Measurements from ENCODE around the gene FAHD1. TPM values are rescaled to one million over a fixed set of nuclear protein-coding genes. Genes with fewer than 3 reads are reported as not detected.

FAHD1 gene
- 26.3 TPM for total RNA-seq
- long read RNA-seq, transcript FAHD1-203 (1 exons, 1,974 nt), result major isoform, 50 of 51 reads
- long read RNA-seq, partial matches to known transcripts, result 0 of 51 reads
- long read RNA-seq, other reads (novel, unspliced or antisense), result 0 of 51 reads

DNA sequence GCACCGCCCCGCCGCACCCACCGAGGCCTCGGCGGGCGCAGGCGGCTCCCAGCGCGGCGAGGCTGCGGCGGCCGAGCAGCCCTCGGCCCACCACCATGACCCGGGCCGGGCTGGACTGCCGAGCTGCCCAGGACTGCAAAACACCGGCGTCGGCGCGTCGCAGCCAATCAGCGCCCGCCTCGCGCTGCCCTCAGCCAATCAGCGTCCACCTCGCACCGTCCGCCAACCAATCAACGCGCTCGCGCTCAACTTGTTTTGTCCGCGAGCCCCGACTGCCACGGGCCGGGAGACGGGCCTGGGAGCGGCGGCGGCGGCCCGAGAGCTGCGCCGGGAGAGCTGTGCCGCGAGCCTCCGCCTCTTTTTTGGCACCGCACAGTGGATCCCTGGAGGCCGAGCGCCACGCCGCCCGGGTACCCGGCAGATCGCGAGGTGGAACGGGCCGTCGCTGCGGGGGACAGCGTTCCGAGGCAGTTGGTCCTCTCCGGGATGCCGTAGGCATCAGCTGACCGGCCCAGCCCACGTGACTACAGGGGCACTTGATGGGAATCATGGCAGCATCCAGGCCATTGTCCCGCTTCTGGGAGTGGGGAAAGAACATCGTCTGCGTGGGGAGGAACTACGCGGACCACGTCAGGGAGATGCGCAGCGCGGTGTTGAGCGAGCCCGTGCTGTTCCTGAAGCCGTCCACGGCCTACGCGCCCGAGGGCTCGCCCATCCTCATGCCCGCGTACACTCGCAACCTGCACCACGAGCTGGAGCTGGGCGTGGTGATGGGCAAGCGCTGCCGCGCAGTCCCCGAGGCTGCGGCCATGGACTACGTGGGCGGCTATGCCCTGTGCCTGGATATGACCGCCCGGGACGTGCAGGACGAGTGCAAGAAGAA, at the start of gene FAHD1, which contains the start of gene HAGH:
TSS of gene FAHD1 (plus strand) at position 516 of the 883 bp plus-strand sequence. CDS start at position 549, 33 bp downstream.
TSS of gene HAGH (minus strand) at position 135 of the 883 bp plus-strand sequence. CDS start at position 97, 38 bp downstream.
- TF ChIP-seq, protein P1, sequence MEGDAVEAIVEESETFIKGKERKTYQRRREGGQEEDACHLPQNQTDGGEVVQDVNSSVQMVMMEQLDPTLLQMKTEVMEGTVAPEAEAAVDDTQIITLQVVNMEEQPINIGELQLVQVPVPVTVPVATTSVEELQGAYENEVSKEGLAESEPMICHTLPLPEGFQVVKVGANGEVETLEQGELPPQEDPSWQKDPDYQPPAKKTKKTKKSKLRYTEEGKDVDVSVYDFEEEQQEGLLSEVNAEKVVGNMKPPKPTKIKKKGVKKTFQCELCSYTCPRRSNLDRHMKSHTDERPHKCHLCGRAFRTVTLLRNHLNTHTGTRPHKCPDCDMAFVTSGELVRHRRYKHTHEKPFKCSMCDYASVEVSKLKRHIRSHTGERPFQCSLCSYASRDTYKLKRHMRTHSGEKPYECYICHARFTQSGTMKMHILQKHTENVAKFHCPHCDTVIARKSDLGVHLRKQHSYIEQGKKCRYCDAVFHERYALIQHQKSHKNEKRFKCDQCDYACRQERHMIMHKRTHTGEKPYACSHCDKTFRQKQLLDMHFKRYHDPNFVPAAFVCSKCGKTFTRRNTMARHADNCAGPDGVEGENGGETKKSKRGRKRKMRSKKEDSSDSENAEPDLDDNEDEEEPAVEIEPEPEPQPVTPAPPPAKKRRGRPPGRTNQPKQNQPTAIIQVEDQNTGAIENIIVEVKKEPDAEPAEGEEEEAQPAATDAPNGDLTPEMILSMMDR (IDR thresholded peaks at IDR 0.05; ENCODE audit: borderline replicate concordance), result no peak

DNA sequence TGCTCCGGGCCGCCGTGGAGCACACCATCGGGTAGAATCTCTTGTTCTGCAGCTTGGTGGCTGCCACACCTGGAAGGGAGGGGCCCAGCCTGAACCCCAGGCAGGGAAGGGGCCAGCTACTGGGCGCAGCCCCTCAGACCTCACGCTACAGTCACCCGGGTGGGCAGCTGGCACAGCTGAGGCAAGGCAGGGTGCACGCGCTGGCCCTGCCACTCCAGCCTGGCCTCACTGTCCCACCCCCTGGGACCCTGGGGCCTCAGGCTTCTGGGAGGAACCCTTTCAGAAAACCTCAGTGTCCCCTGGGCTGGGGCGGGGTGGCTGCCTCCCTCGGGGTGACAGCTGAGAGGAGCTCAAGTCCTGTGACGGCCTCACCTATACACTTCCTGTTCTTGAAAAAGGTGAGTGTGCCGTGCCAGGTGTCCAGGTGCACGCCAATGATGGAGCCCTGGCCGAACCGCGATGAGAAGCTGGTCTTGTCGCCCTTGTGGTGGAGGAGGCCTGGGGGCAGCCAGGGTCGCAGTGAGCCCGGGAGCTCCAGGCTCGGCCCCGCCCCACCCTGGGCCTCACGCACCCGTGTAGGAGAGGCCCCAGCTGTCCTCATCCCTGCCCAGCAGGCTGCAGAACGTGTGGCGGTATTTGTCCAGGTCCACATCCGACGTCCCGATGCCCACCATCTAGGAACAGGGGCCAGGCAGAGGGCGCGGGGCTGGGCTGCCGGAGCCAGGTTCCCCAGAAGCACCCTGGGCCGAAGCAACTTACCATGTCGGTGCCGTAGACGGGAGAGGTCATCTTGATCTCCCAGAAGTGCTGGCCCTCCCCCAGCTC, 49.4 kb upstream of the FAHD1 start:
- H3K27me3 ChIP-seq (ENCODE audit: low read depth), result no peaks in the 10 kb centered on the region
- intact Hi-C loops (cut with micrococcal nuclease), result no loop called here
- no peak overlapping the region for H3K27ac ChIP-seq (replicated peaks)
- peaks cover 62% of the 10 kb centered on the region for H3K4me1 ChIP-seq
- no peak for DNase-seq
- TF ChIP-seq, protein P1 (IDR thresholded peaks at IDR 0.05; ENCODE audit: borderline replicate concordance), result no peak
- H3K4me3 ChIP-seq, result no peak overlapping the region
- peaks cover 58% of the 10 kb centered on the region for H3K36me3 ChIP-seq
- no peaks in the 10 kb centered on the region for H3K9me3 ChIP-seq (replicated peaks)

More for the DNA sequence above, at the start of gene FAHD1, which contains the start of gene HAGH:
- H3K27me3 ChIP-seq (ENCODE audit: low read depth), result no peaks in the 10 kb centered on the region
- H3K4me3 ChIP-seq, result peak within 1 kb of the TSS; percentile 99
- peaks cover 69% of the 10 kb centered on the region for H3K4me1 ChIP-seq
- H3K9me3 ChIP-seq (replicated peaks), result no peaks in the 10 kb centered on the region
- DNase-seq, result peak; percentile 94
- intact Hi-C loops (cut with micrococcal nuclease), result no loop called here
- H3K36me3 ChIP-seq, result peaks cover 23% of the 10 kb centered on the region
- H3K27ac ChIP-seq (replicated peaks), result peak within 1 kb of the TSS; percentile 98

GRCh38 chr16:1778200-1779179, 48.5 kb upstream of the FAHD1 start:
- intact Hi-C loops (cut with micrococcal nuclease), result no loop called here
- H3K4me3 ChIP-seq, result no peak overlapping the region
- DNase-seq, result no peak
- no peaks in the 10 kb centered on the region for H3K27me3 ChIP-seq (ENCODE audit: low read depth)
- H3K36me3 ChIP-seq, result peaks cover 58% of the 10 kb centered on the region
- no peak overlapping the region for H3K27ac ChIP-seq (replicated peaks)
- no peaks in the 10 kb centered on the region for H3K9me3 ChIP-seq (replicated peaks)
- peaks cover 60% of the 10 kb centered on the region for H3K4me1 ChIP-seq
- TF ChIP-seq, protein P1 (IDR thresholded peaks at IDR 0.05; ENCODE audit: borderline replicate concordance), result no peak

DNA sequence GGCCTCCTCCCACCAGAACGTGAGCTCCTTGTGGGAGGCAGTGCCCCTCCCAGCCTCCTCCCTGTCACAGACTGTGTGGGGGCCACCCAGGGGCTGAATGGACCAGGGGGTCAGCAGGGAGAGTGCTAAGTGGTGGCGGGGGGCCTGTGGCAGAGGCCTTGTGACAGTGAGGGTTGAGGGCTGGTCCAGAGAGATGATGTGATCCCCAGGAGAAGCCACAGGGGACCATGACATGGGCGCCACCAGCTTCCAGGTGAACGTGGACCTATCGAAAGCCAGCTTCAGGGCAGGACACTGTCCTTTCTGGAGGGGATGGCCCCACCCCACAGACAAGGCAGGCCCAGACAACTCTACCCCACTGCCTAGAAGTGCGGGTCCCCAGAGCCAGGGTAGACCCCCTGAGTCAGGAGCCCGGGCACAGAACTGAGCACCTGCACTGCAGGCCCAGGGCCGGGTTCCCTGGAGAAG, 47.7 kb upstream of the FAHD1 start:
- H3K4me3 ChIP-seq, result no peak overlapping the region
- no peaks in the 10 kb centered on the region for H3K9me3 ChIP-seq (replicated peaks)
- TF ChIP-seq, protein P1 (IDR thresholded peaks at IDR 0.05; ENCODE audit: borderline replicate concordance), result no peak
- H3K36me3 ChIP-seq, result peaks cover 58% of the 10 kb centered on the region
- H3K27me3 ChIP-seq (ENCODE audit: low read depth), result no peaks in the 10 kb centered on the region
- peaks cover 60% of the 10 kb centered on the region for H3K4me1 ChIP-seq
- no peak for DNase-seq
- no peak overlapping the region for H3K27ac ChIP-seq (replicated peaks)
- intact Hi-C loops (cut with micrococcal nuclease), result no loop called here
